Stomach smooth muscle (tissue), 2 donors: Measurements from ENCODE around the gene IFNAR1.

Source experiments
- H3K27ac ChIP-seq: one replicate; pipeline ENCODE4 v1.7.0; 2013; ENCODE audit warnings: mild to moderate bottlenecking, low read length, inconsistent platforms
- H3K27me3 ChIP-seq, 2 donors: one replicate each; pipeline ENCODE4 v1.7.0; 2013; ENCODE audit warnings: low read length in 2 of 2; ENCODE audit not compliant: insufficient read depth in 2 of 2, control insufficient read depth in 1 of 2
- H3K36me3 ChIP-seq, 2 donors: one replicate each; pipeline ENCODE4 v1.7.0; 2013; ENCODE audit warnings: low read length in 2 of 2; ENCODE audit not compliant: control insufficient read depth in 2 of 2, insufficient read depth in 2 of 2
- H3K4me1 ChIP-seq: one replicate; pipeline ENCODE4 v1.7.0; 2013; ENCODE audit warnings: low read length; ENCODE audit not compliant: control insufficient read depth, insufficient read depth
- H3K4me3 ChIP-seq, 2 donors: one replicate each; pipeline ENCODE4 v1.7.0; 2013; ENCODE audit warnings: low read length in 2 of 2
- H3K9ac ChIP-seq, 2 donors: one replicate each; pipeline ENCODE4 v1.7.0; 2013; ENCODE audit warnings: low read length in 2 of 2, mild to moderate bottlenecking in 1 of 2
- H3K9me3 ChIP-seq, 2 donors: one replicate each; pipeline ENCODE4 v1.7.0; 2013; ENCODE audit warnings: low read length in 2 of 2; ENCODE audit not compliant: control insufficient read depth in 2 of 2
- donor health status: healthy.
- donor health status: Pancreatic carcinoma.

Gene IFNAR1

DNA sequence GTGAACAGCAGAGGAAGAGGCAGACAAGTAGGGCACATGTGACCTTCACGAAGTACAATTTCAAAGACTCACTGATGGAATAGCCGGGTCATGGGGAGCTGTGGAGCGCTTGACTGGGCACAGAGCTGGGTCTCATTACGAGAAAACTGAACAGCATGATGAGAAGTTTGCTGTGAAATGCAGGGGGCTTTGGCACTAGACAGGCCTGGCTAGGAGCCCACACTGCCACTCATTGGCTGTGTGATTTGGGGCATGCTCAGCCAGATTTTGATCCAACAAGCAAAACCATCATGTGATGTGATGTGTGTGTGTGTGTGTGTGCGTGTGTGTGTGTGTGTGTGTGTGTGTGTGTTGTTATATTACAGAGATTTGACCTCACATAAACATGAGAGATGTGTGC lies 73.6 kb downstream of the IFNAR1 start:
- H3K9ac ChIP-seq, result no peak overlapping the region
- H3K27me3 ChIP-seq, result no peaks in the 10 kb centered on the region
- H3K4me3 ChIP-seq, result no peak overlapping the region
- no peaks in the 10 kb centered on the region for H3K9me3 ChIP-seq
- no peaks in the 10 kb centered on the region for H3K36me3 ChIP-seq
- no peak overlapping the region for H3K27ac ChIP-seq
- H3K4me1 ChIP-seq, result peaks cover 17% of the 10 kb centered on the region

DNA sequence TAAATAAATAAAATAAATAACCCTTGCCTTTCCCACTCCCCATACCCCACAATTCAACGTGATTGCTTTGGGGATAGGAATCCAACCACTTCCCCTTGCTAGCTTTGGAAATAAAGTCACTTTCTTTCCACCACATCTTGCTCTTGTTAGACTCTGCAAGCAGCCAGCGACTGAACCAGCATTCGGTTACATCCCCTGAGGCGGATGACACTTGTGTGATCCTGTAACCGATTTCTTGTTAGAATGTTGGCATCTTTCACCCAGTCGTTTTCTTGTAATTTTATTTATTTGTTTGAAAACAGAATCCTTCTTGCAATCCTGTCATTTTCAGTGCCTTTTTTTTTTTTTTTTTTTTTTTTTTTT lies 76.8 kb downstream of the IFNAR1 start:
- no peaks in the 10 kb centered on the region for H3K9me3 ChIP-seq
- no peak overlapping the region for H3K4me3 ChIP-seq
- peaks cover 18% of the 10 kb centered on the region for H3K4me1 ChIP-seq
- H3K27me3 ChIP-seq, result no peaks in the 10 kb centered on the region
- no peak overlapping the region for H3K9ac ChIP-seq
- H3K36me3 ChIP-seq, result no peaks in the 10 kb centered on the region
- H3K27ac ChIP-seq, result no peak overlapping the region

DNA sequence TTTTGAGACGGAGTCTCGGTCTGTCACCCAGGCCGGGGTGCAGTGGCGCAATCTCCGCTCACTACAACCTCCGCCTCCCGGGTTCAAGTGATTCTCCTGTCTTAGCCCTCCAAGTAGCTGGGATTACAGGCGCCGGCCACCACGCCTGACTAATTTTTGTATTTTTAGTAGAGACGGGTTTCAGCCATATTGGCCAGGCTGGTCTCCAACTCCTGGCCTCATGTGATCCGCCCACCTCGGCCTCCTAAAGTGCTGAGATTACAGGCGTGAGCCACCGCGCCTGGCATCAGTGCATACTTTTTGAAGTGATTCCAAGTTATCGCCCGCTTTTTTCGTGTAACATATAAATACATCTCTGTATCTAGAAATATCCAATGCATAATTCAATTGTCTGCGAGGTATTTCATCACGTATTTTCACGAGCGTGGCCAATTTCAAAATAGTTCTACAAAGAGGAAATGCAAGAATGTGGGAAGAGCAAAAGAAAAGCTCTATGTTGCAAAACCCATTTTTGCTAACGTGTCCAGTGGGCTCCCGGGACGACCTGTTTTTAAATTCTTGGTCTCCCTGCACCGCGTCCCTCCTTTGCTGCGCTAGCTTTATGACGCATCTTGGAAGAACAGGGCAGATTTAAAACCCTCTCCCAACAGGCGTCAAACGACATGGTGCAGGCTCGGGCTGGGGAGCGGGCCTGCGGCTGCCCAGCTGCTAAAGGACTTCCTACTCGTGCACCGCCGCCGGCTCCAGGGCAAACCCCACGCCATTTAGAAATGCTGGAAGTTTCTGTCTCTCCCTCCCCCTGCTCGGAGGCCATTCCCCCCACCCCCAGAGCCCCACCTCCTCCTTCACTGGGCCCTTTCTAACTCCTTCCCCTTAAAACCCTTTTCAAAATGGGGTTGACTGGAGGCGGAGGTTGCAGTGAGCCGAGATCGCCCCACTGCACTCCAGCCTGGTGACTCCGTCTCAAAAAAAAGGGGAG lies 77.5 kb downstream of the IFNAR1 start:
- H3K27ac ChIP-seq, result peak overlapping the region; percentile 62
- H3K9ac ChIP-seq, result peak overlapping the region in 1 of 2 donors; percentile 55
- H3K4me1 ChIP-seq, result peaks cover 18% of the 10 kb centered on the region
- H3K4me3 ChIP-seq, result peak overlapping the region; percentile 44 to 63
- no peaks in the 10 kb centered on the region for H3K9me3 ChIP-seq
- H3K27me3 ChIP-seq, result no peaks in the 10 kb centered on the region
- H3K36me3 ChIP-seq, result no peaks in the 10 kb centered on the region

DNA sequence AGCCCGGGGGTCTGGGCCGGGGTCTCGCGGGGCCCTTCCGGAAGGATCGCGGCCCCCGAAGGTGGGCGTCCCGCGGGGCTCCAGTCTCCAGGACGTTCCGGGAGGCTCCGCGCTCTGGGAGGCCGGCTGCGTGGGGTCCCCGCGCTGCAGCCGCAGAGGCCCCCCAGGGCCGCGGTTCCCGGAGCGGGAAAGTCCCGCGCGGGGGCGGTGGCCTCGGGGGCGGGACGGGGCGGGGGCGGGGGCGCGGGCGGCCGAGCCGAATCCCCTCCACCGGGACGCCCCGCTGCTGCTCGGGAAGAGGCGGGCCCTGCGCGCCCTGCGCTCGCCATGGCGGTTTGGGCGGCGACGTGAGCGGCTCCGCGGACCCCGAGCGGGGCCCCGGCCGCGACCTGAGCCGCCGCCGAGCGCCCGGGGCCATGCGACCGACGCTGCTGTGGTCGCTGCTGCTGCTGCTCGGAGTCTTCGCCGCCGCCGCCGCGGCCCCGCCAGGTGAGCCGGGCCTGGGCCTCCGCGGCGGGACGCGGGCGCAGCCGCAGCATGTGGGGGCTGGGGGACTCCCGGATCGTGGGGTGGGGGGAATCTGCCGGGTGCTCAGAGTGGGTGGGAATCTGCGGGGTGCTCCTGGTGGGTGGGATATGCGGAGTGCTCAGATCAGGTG lies 78.5 kb downstream of the IFNAR1 start, which contains the start of gene IFNGR2:
IFNGR2 (plus strand) TSS at position 286 of the 658 bp plus-strand sequence; CDS start at position 417, 131 bp downstream.
- Histone ChIP-seq H3K27ac (peak within 1 kb of the TSS; percentile 87), H3K9me3 (no peaks in the 10 kb centered on the region), H3K36me3 (no peaks in the 10 kb centered on the region), H3K4me1 (peaks cover 18% of the 10 kb centered on the region), H3K4me3 (peak within 1 kb of the TSS; percentile 78 to 83), H3K27me3 (no peaks in the 10 kb centered on the region), H3K9ac (peak within 1 kb of the TSS; percentile 80 to 93)

DNA sequence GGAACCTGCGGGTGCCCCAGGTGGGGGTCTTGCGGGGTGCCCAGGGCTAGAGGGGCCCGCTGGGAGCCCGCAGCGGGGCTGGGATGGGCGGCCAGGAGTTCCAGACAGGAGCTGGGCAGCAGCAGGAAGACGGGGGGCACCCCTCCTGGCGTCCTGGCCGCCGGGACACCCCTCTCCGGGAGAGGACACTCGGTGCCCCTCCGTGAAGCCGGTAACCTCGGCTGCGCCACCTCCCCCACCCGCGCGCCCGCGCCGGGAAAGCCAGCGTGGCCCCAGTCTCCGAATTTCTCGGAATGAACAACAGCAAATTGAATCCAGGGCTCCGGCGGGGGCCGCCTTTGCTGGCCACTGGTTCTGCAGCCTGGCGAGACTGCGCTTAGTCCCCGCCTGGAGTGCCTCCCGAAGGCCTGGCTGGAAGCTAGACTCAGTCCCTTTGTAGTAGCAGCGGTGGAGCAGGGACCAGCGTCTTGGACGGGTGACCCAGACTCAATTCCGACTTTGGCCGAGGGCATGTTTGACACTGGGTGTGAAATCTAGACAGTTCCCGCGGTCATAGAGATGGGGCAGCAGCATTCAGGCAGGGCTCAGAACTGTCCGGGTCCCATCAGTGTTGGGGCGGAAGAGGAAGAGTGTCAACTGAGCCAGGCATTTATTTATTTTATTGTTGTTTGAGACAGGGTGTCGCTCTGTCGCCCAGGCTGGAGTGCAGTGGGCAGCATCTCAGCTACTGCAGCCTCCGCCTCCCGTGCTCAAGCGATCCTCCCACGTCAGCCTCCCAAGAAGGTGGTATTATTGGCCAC lies 79.2 kb downstream of the IFNAR1 start:
- peak overlapping the region; percentile 80 to 93 for H3K9ac ChIP-seq
- H3K27ac ChIP-seq, result peak overlapping the region; percentile 87
- peaks cover 18% of the 10 kb centered on the region for H3K4me1 ChIP-seq

DNA sequence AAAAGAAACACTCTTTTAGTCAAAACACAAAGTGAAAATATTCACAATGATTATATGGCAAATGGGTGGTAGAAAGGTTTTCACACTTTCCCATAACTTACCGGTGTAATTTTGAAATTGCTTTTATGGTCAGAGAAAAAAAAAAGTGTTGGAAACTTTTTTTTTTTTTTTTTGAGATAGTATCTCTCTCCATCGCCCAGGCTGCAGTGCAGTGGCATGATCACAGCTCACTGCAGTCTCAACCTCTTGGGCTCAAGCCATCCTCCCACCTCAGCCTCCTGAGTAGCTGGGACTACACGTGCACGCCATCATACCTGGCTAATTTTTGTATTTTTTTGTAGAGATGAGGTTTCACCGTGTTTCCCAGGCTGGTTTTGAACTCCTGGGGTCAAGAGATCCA lies 81.7 kb downstream of the IFNAR1 start:
- no peak overlapping the region for H3K4me3 ChIP-seq
- peaks cover 3 to 7% of the 10 kb centered on the region in 2 donors for H3K36me3 ChIP-seq
- H3K27ac ChIP-seq, result no peak overlapping the region
- no peaks in the 10 kb centered on the region for H3K27me3 ChIP-seq
- no peak overlapping the region for H3K9ac ChIP-seq
- H3K9me3 ChIP-seq, result no peaks in the 10 kb centered on the region
- H3K4me1 ChIP-seq, result peaks cover 18% of the 10 kb centered on the region

More for the DNA sequence above, 79.2 kb downstream of the IFNAR1 start:
- H3K4me3 ChIP-seq, result peak overlapping the region; percentile 78 to 83
- no peaks in the 10 kb centered on the region for H3K36me3 ChIP-seq
- no peaks in the 10 kb centered on the region for H3K9me3 ChIP-seq
- no peaks in the 10 kb centered on the region for H3K27me3 ChIP-seq
